Neural cell (in vitro differentiated cells): ENCODE data around the gene FAM111B.

Experiments
- CTCF ChIP-seq: fragments of 450-650 bp; IDR thresholded peaks from 2 replicates; pipeline ENCODE4 v1.5.1; 2014; ENCODE audit warnings: antibody characterized with exemption, mild to moderate bottlenecking, moderate library complexity; ENCODE audit not compliant: poor library complexity, severe bottlenecking
- EZH2 ChIP-seq: fragments of 200-600, 300-800 bp; shearing (Covaris generic), sonication (generic); IDR thresholded peaks from 2 replicates; pipeline ENCODE4 v1.6.1; 2014; ENCODE audit warnings: antibody characterized with exemption, low read length, borderline replicate concordance, mild to moderate bottlenecking; ENCODE audit not compliant: insufficient read depth, poor library complexity, severe bottlenecking
- POLR2AphosphoS5 ChIP-seq: IDR thresholded peaks from 2 replicates; pipeline ENCODE4 v1.6.1; 2012

- TF ChIP-seq EZH2 (no peak), CTCF (no peak), POLR2AphosphoS5 (no peak)
These were observed 38.5 kb downstream of the FAM111B start for GRCh38 chr11:59145534-59145933.
